Central memory CD8-positive, alpha-beta T cell (primary cell): ENCODE measurements around the gene TSSC4.

Experiments
- ATAC-seq: fragments of 150-1000 bp; cut with Tn5 transposase; replicated peaks from 2 replicates; pipeline ENCODE4 v1.10.0; 2022; ENCODE audit warnings: mild to moderate bottlenecking, moderate FRiP score, moderate number of reproducible peaks; ENCODE audit not compliant: poor library complexity, severe bottlenecking; ENCODE audit errors: extremely low read depth
- DNase-seq, 2 donors: peaks; one replicate each; pipeline ENCODE4 v3.0.0; 2021; ENCODE audit warnings: low spot score in 2 of 2
- H3K27ac Mint-ChIP-seq: one replicate; pipeline ENCODE4 v1.8.0; 2022; ENCODE audit warnings: low read depth, mild to moderate bottlenecking, moderate library complexity, mixed read lengths
- H3K27me3 Mint-ChIP-seq: one replicate; pipeline ENCODE4 v1.8.0; 2022; ENCODE audit warnings: mixed read lengths
- H3K36me3 Mint-ChIP-seq: one replicate; pipeline ENCODE4 v1.8.0; 2022; ENCODE audit warnings: mild to moderate bottlenecking, moderate library complexity, mixed read lengths; ENCODE audit not compliant: insufficient read depth
- H3K4me1 Mint-ChIP-seq: one replicate; pipeline ENCODE4 v1.8.0; 2022; ENCODE audit warnings: mixed read lengths
- H3K4me3 Mint-ChIP-seq: one replicate; pipeline ENCODE4 v1.8.0; 2022; ENCODE audit warnings: mild to moderate bottlenecking, moderate library complexity, mixed read lengths
- H3K9me3 Mint-ChIP-seq: one replicate; pipeline ENCODE4 v1.8.0; 2022; ENCODE audit warnings: mixed read lengths

Gene TSSC4

DNA sequence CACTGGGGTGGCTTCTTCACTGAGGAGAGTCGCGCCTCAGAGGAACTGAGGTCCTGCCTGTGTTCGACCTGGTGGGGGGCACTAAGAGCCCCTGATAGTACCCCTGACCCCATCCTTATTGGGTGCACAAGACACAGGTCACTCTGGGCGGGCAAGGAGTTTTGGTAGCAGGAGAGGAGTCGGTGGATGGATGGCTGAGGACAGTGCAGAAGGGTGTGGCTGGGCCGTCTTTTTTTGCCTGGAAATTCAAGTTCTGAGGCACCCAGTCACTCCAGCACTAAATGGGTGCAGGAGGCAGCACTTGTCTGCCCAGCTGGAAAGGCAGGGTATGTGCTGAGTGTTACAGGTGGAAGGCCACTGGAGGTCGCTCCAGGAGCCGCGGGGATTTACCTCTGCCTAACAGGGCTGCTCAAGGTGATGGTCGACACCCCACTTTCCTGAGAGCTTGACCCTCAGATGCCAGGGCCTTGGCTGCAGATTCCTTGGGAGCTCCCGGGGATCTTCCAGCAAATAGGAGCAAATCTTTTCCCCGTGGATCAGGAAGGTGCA, 960 bp downstream of the TSSC4 start:
- Mint-ChIP-seq H3K27ac (no peak overlapping the region), H3K4me1 (peaks cover 13% of the 10 kb centered on the region), H3K36me3 (peaks cover 34% of the 10 kb centered on the region), H3K9me3 (no peaks in the 10 kb centered on the region), H3K4me3 (peak overlapping the region; percentile 94), H3K27me3 (no peaks in the 10 kb centered on the region)
- no peak for DNase-seq
- ATAC-seq, result no peak

GRCh38 chr11:2402106-2402505, 1.6 kb downstream of the TSSC4 start:
- no peaks in the 10 kb centered on the region for H3K9me3 Mint-ChIP-seq
- peaks cover 13% of the 10 kb centered on the region for H3K4me1 Mint-ChIP-seq
- no peak overlapping the region for H3K27ac Mint-ChIP-seq
- H3K4me3 Mint-ChIP-seq, result peak overlapping the region; percentile 94
- H3K27me3 Mint-ChIP-seq, result no peaks in the 10 kb centered on the region
- DNase-seq (no peak), ATAC-seq (no peak)
- peaks cover 31% of the 10 kb centered on the region for H3K36me3 Mint-ChIP-seq

GRCh38 chr11:2402890-2403645, 2.5 kb downstream of the TSSC4 start:
- Mint-ChIP-seq H3K27me3 (no peaks in the 10 kb centered on the region), H3K4me3 (peak overlapping the region; percentile 18), H3K36me3 (peaks cover 26% of the 10 kb centered on the region), H3K27ac (no peak overlapping the region), H3K9me3 (no peaks in the 10 kb centered on the region), H3K4me1 (peaks cover 13% of the 10 kb centered on the region)
- DNase-seq (no peak), ATAC-seq (no peak)

- ATAC-seq (no peak), DNase-seq (no peak)
- H3K9me3 Mint-ChIP-seq, result no peaks in the 10 kb centered on the region
- no peak overlapping the region for H3K4me3 Mint-ChIP-seq
- H3K27ac Mint-ChIP-seq, result no peak overlapping the region
- H3K4me1 Mint-ChIP-seq, result peaks cover 6% of the 10 kb centered on the region
- no peaks in the 10 kb centered on the region for H3K27me3 Mint-ChIP-seq
- H3K36me3 Mint-ChIP-seq, result peaks cover 23% of the 10 kb centered on the region
Measured at GRCh38 chr11:2404735-2405196, 4.2 kb downstream of the TSSC4 start.

DNA sequence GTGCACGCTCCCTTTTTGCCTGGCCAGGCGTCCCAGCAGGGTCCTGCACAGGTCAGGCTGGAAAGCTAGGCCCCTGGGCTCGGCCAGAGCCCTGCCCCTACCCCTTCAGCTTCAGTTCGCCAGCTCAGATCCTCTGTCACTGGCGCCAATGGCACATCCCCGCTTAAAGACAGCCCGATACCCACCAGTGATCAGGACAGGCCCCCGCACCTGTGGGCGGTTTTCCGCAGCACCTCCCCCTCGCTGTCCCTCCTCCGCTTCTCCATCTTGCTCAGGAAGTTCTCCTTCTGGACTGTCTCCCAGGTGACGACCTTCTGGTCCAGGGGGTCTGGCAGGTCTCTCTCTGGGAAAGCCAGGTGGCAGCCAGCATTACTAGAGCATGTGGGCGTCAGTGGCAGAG, 5.9 kb downstream of the TSSC4 start:
- Mint-ChIP-seq H3K27ac (no peak overlapping the region), H3K36me3 (peaks cover 14% of the 10 kb centered on the region), H3K27me3 (no peaks in the 10 kb centered on the region), H3K4me1 (peaks cover 2% of the 10 kb centered on the region), H3K9me3 (no peaks in the 10 kb centered on the region), H3K4me3 (no peak overlapping the region)
- DNase-seq, result no peak
- ATAC-seq, result no peak

GRCh38 chr11:2406878-2407410, 6.4 kb downstream of the TSSC4 start:
- Mint-ChIP-seq H3K4me3 (no peak overlapping the region), H3K4me1 (no peaks in the 10 kb centered on the region), H3K36me3 (peaks cover 12% of the 10 kb centered on the region), H3K9me3 (no peaks in the 10 kb centered on the region), H3K27me3 (no peaks in the 10 kb centered on the region), H3K27ac (no peak overlapping the region)
- DNase-seq, result no peak
- no peak for ATAC-seq

GRCh38 chr11:2408671-2409070, 8.1 kb downstream of the TSSC4 start:
- no peak overlapping the region for H3K27ac Mint-ChIP-seq
- H3K4me1 Mint-ChIP-seq, result no peaks in the 10 kb centered on the region
- H3K27me3 Mint-ChIP-seq, result no peaks in the 10 kb centered on the region
- no peak overlapping the region for H3K4me3 Mint-ChIP-seq
- H3K36me3 Mint-ChIP-seq, result peaks cover 6% of the 10 kb centered on the region
- DNase-seq, result no peak
- ATAC-seq, result no peak
- no peaks in the 10 kb centered on the region for H3K9me3 Mint-ChIP-seq

DNA sequence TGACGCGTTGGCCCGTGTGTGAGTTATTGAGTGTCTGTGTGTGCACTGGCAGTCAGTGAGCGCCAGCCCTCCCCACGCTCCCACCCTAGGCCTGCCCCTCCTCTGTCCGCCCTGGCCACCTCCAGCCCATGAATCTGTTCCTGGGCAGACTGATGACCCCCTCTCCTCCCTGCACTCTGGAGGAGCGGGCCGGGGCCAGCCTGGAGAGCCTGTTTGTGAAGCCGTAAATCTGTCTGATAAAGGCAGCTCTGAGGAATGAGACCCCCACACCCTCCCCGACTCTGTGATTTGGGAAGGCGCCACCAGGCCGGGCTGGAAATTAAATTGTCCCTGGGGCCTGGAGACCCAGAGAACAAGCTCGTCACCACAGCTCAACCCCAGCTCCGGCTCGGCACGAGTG, 8.6 kb downstream of the TSSC4 start:
- ATAC-seq (no peak), DNase-seq (no peak)
- no peaks in the 10 kb centered on the region for H3K27me3 Mint-ChIP-seq
- H3K9me3 Mint-ChIP-seq, result no peaks in the 10 kb centered on the region
- H3K36me3 Mint-ChIP-seq, result peaks cover 4% of the 10 kb centered on the region
- no peaks in the 10 kb centered on the region for H3K4me1 Mint-ChIP-seq
- no peak overlapping the region for H3K27ac Mint-ChIP-seq
- no peak overlapping the region for H3K4me3 Mint-ChIP-seq

- H3K27me3 Mint-ChIP-seq, result no peaks in the 10 kb centered on the region
- H3K27ac Mint-ChIP-seq, result no peak overlapping the region
- no peak for ATAC-seq
- no peak for DNase-seq
- H3K4me1 Mint-ChIP-seq, result no peaks in the 10 kb centered on the region
- peaks cover 4% of the 10 kb centered on the region for H3K36me3 Mint-ChIP-seq
- no peaks in the 10 kb centered on the region for H3K9me3 Mint-ChIP-seq
- H3K4me3 Mint-ChIP-seq, result no peak overlapping the region
Measured at GRCh38 chr11:2409611-2410468, 9.3 kb downstream of the TSSC4 start.

GRCh38 chr11:2410616-2411015, 10.1 kb downstream of the TSSC4 start:
- H3K27me3 Mint-ChIP-seq, result no peaks in the 10 kb centered on the region
- H3K9me3 Mint-ChIP-seq, result no peaks in the 10 kb centered on the region
- H3K36me3 Mint-ChIP-seq, result peaks cover 2% of the 10 kb centered on the region
- no peak overlapping the region for H3K27ac Mint-ChIP-seq
- no peaks in the 10 kb centered on the region for H3K4me1 Mint-ChIP-seq
- ATAC-seq (no peak), DNase-seq (no peak)
- H3K4me3 Mint-ChIP-seq, result no peak overlapping the region

DNA sequence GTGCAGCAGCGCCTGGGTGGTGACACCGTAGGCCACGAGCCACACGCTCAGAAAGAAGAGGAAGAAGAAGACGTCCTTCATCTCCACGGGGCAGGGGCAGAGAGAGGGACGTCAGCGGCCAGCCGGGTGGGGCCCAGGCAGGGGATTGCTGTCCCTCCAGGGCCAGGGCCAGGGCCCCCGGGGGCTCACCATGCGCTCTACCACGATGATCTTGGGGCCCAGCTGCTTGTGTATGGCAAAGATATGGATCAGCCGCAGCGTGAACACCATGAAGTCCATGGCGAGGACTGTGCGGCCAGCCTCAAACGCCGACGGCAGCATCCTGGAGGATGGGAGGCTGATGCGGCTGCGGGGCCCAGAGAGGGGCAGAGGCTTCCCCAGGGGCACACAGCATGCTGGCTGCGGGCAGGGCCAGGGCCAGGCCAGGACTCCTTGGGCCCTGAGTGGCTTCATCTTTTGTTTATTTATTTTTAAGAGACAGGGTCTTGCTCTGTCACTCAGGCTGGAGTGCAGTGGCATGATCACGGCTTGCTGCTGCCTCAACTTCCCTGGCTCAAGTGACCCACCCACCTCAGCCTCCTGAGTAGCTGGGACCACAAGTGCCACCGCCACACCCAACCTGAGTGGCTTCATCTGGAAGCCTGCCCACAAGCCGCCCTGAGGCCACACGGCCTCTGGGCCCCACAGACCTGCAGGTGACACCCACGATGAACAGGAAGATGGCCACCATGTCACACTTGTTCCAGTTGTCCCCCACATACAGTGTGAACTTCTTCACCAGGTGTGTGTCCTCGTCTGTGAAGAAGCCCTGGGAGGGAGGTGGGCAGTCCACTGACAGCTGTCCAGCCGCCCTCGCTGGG, 11.1 kb downstream of the TSSC4 start:
- no peak overlapping the region for H3K4me3 Mint-ChIP-seq
- H3K27ac Mint-ChIP-seq, result no peak overlapping the region
- H3K4me1 Mint-ChIP-seq, result no peaks in the 10 kb centered on the region
- no peaks in the 10 kb centered on the region for H3K27me3 Mint-ChIP-seq
- DNase-seq (no peak), ATAC-seq (no peak)
- peaks cover 2% of the 10 kb centered on the region for H3K36me3 Mint-ChIP-seq
- H3K9me3 Mint-ChIP-seq, result no peaks in the 10 kb centered on the region

DNA sequence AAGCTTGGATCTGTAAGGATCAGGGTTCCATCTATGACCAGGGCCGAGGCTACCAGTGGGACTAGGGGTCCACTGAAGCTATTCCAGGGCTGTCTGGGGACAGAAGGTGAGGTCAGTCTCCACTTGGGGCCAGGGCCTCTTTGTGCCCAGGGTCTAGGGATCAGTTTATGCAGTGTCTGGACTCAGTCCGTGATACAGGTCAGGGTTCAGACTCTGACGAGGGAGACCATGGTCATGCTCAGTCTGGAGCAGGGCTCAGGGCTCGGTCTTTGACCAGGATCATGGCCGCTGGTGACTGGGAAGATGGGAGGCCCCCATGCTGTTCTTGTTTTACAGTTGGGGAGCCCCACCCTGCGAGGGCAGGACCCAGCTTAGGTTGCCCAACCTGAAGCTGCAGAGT, 11.8 kb downstream of the TSSC4 start:
- DNase-seq (no peak), ATAC-seq (no peak)
- H3K27me3 Mint-ChIP-seq, result no peaks in the 10 kb centered on the region
- H3K4me1 Mint-ChIP-seq, result no peaks in the 10 kb centered on the region
- H3K9me3 Mint-ChIP-seq, result no peaks in the 10 kb centered on the region
- H3K36me3 Mint-ChIP-seq, result peaks cover 2% of the 10 kb centered on the region
- H3K4me3 Mint-ChIP-seq, result no peak overlapping the region
- H3K27ac Mint-ChIP-seq, result no peak overlapping the region
